Endothelial cell of umbilical vein (primary cell): ENCODE results near the gene APOC3. TPM values are rescaled to one million over a fixed set of nuclear protein-coding genes. Genes with fewer than 3 reads are reported as not detected.

ENCODE experiments used
- BruUV-seq: library from RNA; stranded (reverse); fragments of 400-500 nt; replicated peaks from 2 replicates; lab custom pipeline; 2021; lab: Mats Ljungman, UMichigan
- CTCF ChIA-PET: fragments of 300-600, 350-600 bp; sonication (Branson Sonifier 250); formaldehyde crosslinking; loops from one replicate; lab custom pipeline; 2021; ENCODE audit warnings: antibody characterized with exemption, inconsistent platforms; lab: Charles Lee
- POLR2A ChIA-PET: fragments of 300-600, 350-600 bp; sonication (Branson Sonifier 250); formaldehyde crosslinking; loops from one replicate; lab custom pipeline; 2021; ENCODE audit warnings: antibody characterized with exemption, inconsistent platforms; lab: Charles Lee
- DNase-seq: peaks from one replicate; pipeline ENCODE4 v3.0.0-alpha.2; 2011; ENCODE audit warnings: low read depth, low spot score
- FAIRE-seq: peaks from 2 replicates; lab custom pipeline; 2011; peaks lifted over from hg19 to GRCh38; lab: Jason Lieb, UNC
- H2AFZ ChIP-seq: 2 replicates; pipeline ENCODE4 v1.6.0; 2012; ENCODE audit warnings: low read depth, low read length, control low read depth, inconsistent platforms
- H3K27ac ChIP-seq: 2 replicates; pipeline ENCODE4 v1.5.1; 2011; ENCODE audit warnings: low read depth, mild to moderate bottlenecking, control low read depth, low read length, moderate library complexity; ENCODE audit not compliant: insufficient read depth
- H3K27me3 ChIP-seq, 2 experiments: 2 replicates each; pipeline versions ENCODE4 v1.6.0 to v1.6.1; 2011; ENCODE audit warnings: low read length in 2 of 2, mixed read lengths in 1 of 2; ENCODE audit not compliant: control insufficient read depth in 2 of 2, insufficient read depth in 2 of 2
- H3K36me3 ChIP-seq, 2 experiments: 2 replicates in 1 of 2; 3 replicates in 1 of 2; pipeline ENCODE4 v1.5.1; 2011; ENCODE audit warnings: low read length in 2 of 2, mild to moderate bottlenecking in 1 of 2, moderate library complexity in 1 of 2; ENCODE audit not compliant: control insufficient read depth in 2 of 2, insufficient read depth in 2 of 2; ENCODE audit errors: extremely low read depth in 1 of 2
- H3K4me1 ChIP-seq: 3 replicates; pipeline ENCODE4 v1.5.1; 2011; ENCODE audit warnings: mild to moderate bottlenecking, low read length; ENCODE audit not compliant: control insufficient read depth, insufficient read depth; ENCODE audit errors: extremely low read depth
- H3K4me2 ChIP-seq: 2 replicates; pipeline ENCODE4 v1.6.1; 2011; ENCODE audit warnings: low read length, control low read depth, mixed read lengths; ENCODE audit not compliant: insufficient read depth
- H3K4me3 ChIP-seq, 3 experiments: fragments of 200-600 bp in 1 of 3; sonication (generic), shearing (Covaris generic) in 1 of 3; replicated peaks in 1 of 3; 2 replicates each; pipeline ENCODE4 v1.5.1; 2011 to 2016; ENCODE audit warnings: control low read depth in 3 of 3, low read length in 3 of 3, mild to moderate bottlenecking in 2 of 3, inconsistent platforms in 1 of 3, low read depth in 1 of 3, moderate library complexity in 1 of 3; ENCODE audit not compliant: insufficient read depth in 1 of 3
- H3K79me2 ChIP-seq: 2 replicates; pipeline ENCODE4 v1.6.0; 2012; ENCODE audit warnings: low read length, inconsistent platforms; ENCODE audit not compliant: control insufficient read depth, insufficient read depth
- H3K9ac ChIP-seq: replicated peaks from 2 replicates; pipeline ENCODE3; 2011; ENCODE audit warnings: low read length, control low read depth; ENCODE audit not compliant: insufficient read depth; ENCODE audit errors: extremely low read depth
- H3K9me1 ChIP-seq: replicated peaks from 3 replicates; pipeline ENCODE4 v1.6.0; 2011; ENCODE audit warnings: mild to moderate bottlenecking, low read length; ENCODE audit not compliant: control insufficient read depth, insufficient read depth; ENCODE audit errors: extremely low read depth
- H3K9me3 ChIP-seq: replicated peaks from 2 replicates; pipeline ENCODE4 v1.5.1; 2012; ENCODE audit warnings: low read length, inconsistent platforms; ENCODE audit not compliant: control insufficient read depth, insufficient read depth
- H4K20me1 ChIP-seq: replicated peaks from 2 replicates; pipeline ENCODE3; 2011; ENCODE audit warnings: mild to moderate bottlenecking, low read length; ENCODE audit not compliant: control insufficient read depth, insufficient read depth; ENCODE audit errors: extremely low read depth
- EZH2 ChIP-seq: IDR thresholded peaks from 2 replicates; pipeline ENCODE4 v1.6.1; 2012; ENCODE audit warnings: borderline replicate concordance, low read depth, mild to moderate bottlenecking, moderate library complexity, low read length, inconsistent platforms; ENCODE audit not compliant: severe bottlenecking
- FOS ChIP-seq: IDR thresholded peaks from 2 replicates; pipeline ENCODE4 v1.6.1; 2011; ENCODE audit warnings: mild to moderate bottlenecking, low read length, moderate library complexity, borderline replicate concordance; ENCODE audit not compliant: insufficient read depth
- MYC ChIP-seq: IDR thresholded peaks from one replicate; pipeline ENCODE4 v1.6.1; 2011; ENCODE audit warnings: mild to moderate bottlenecking, low read depth, low read length
- POLR2AphosphoS5 ChIP-seq: IDR thresholded peaks from 2 replicates; pipeline ENCODE4 v1.6.1; 2012; ENCODE audit warnings: low read depth, mild to moderate bottlenecking, control low read depth, low read length, moderate library complexity; ENCODE audit not compliant: insufficient read depth
- dilution Hi-C: fragments of 300-500 bp; cut with MboI; formaldehyde crosslinking; loops from one replicate; pipeline ENCODE4 v1.15.0; 2019; ENCODE audit warnings: low sequenced_read_pairs; ENCODE audit not compliant: extremely low pct_ligation_motif_present
- intact Hi-C: fragments of 100-400 bp; cut with micrococcal nuclease; formaldehyde crosslinking; loops from one replicate; pipeline ENCODE4 v1.10.0; 2022
- polyA plus RNA-seq, 4 experiments: library from polyadenylated mRNA; depleted of rRNA in 3 of 4; stranded (reverse) in 3 of 4; unstranded in 1 of 4; fragments of >200 nt; gene quantifications; 2 replicates each; pipeline versions ENCODE4 v1.2.1 to v1.2.3, GENCODE V29; 2011 to 2012; ENCODE audit warnings: missing spikeins in 1 of 4
- total RNA-seq: library from RNA; stranded (reverse); gene quantifications from 2 replicates; pipeline ENCODE4 v1.2.3, GENCODE V29; 2021

The APOC3 gene
- total and polyA plus RNA-seq, 2 donors (not counting 3 experiments of a cell fraction or from before 2014, with no cell fraction given) = not detected

- TF ChIP-seq POLR2AphosphoS5 (no peak), FOS (no peak), EZH2 (no peak), MYC (no peak)
- H3K79me2 ChIP-seq = no peaks in the 10 kb centered on the region
- H3K27me3 ChIP-seq = no peaks in the 10 kb centered on the region
- DNase-seq (no peak), FAIRE-seq (no peak)
- no peak overlapping the region for H3K4me2 ChIP-seq
- H3K36me3 ChIP-seq = no peaks in the 10 kb centered on the region
- no peaks in the 10 kb centered on the region for H3K4me1 ChIP-seq
- no peak overlapping the region for H3K4me3 ChIP-seq
- H3K9me1 ChIP-seq = no peaks in the 10 kb centered on the region
- intact Hi-C loops = no loop called here
- ChIA-PET CTCF (interaction anchor here (1.1 to 4.1 kb wide), 2 partner anchors 91 to 223 kb away, joined by 3 to 137 read pairs; partner anchors contain the start of gene APOA5), POLR2A (no interaction called here)
- dilution Hi-C loops = no loop called here
- no peak overlapping the region for H3K9ac ChIP-seq
- H4K20me1 ChIP-seq = no peaks in the 10 kb centered on the region
- H3K9me3 ChIP-seq = no peaks in the 10 kb centered on the region
- no peak overlapping the region for H2AFZ ChIP-seq
- no TSS peak for BruUV-seq
- no peak overlapping the region for H3K27ac ChIP-seq
These were observed 52.7 kb downstream of the APOC3 start for GRCh38 chr11:116882386-116882785.

Other genes starting within 250 kb of the APOC3 start
- 21.8 and 22.2 TPM in 2 replicates for gene BUD13, start 56.9 kb upstream of the APOC3 start, total RNA-seq
- 17.6 and 18.8 TPM in 2 replicates for gene BUD13, start 56.9 kb upstream of the APOC3 start, polyA plus RNA-seq
- 48.6 and 54.5 TPM in 2 replicates for gene ZPR1, start 41.9 kb upstream of the APOC3 start, total RNA-seq
- gene ZPR1, start 41.9 kb upstream of the APOC3 start, polyA plus RNA-seq = 21.0 and 22.6 TPM in 2 replicates
- not detected in 2 replicates for gene APOA5, start 38.0 kb upstream of the APOC3 start, total RNA-seq
- gene APOA5, start 38.0 kb upstream of the APOC3 start, polyA plus RNA-seq = not detected in 2 replicates
- not detected in 2 replicates for gene APOA4, start 6.6 kb upstream of the APOC3 start, total RNA-seq
- not detected in 2 replicates for gene APOA4, start 6.6 kb upstream of the APOC3 start, polyA plus RNA-seq
- not detected in 2 replicates for gene APOA1, start 7.7 kb downstream of the APOC3 start, total RNA-seq
- 0.10 TPM in 1 of 2 replicates, not detected in the other for gene APOA1, start 7.7 kb downstream of the APOC3 start, polyA plus RNA-seq